ENCODE data around the gene SP140.
"Not testable (repeated sequence)": the region's sequence is repeated elsewhere in the genome, so short reads cannot be mapped to it uniquely, and the experiment has no call there.

Gene SP140

DNA sequence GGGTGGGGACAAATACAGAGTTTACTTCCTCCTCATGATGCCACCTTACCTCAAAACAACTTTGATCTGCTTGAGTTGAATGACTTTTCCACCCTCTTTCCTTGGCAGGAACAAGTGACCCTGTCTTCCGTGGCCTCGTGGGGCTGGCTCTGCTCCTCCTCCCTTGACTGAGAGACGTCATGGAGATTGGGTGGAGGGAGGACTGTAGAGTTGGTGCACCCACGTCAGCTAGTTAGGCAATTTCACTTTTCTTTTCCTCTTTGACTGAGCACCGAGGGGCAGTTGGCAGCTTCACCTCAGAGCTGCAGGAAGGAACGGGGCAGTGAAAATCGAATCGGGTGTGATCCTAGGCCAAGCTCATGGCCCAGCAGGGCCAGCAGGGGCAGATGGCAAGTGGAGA, at the start of gene SP140:
SP140 (plus strand) TSS at position 251 of the 400 bp plus-strand sequence; CDS start at position 360, 109 bp downstream.
- DNase-seq = no peak

DNA sequence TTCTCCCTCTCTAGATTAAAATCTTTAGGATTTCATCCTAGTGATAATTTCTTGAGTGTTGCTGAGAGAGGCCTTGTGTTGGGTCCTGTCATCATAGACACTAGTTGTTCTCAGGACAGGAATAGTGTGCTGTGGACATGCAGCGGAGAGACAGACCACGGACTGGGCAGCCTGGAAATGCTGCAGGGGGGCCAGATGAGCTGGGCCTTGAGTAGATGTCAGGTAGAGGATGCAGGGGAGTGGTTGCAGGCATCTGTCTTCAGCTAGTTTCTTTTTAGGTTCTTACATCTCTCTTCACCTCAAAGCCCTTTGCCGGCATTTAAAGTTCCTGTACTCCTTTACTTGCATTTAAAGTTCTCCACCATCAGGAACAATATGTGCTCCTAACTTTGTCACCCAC, 48.5 kb upstream of the SP140 start:
- no peak for DNase-seq

DNA sequence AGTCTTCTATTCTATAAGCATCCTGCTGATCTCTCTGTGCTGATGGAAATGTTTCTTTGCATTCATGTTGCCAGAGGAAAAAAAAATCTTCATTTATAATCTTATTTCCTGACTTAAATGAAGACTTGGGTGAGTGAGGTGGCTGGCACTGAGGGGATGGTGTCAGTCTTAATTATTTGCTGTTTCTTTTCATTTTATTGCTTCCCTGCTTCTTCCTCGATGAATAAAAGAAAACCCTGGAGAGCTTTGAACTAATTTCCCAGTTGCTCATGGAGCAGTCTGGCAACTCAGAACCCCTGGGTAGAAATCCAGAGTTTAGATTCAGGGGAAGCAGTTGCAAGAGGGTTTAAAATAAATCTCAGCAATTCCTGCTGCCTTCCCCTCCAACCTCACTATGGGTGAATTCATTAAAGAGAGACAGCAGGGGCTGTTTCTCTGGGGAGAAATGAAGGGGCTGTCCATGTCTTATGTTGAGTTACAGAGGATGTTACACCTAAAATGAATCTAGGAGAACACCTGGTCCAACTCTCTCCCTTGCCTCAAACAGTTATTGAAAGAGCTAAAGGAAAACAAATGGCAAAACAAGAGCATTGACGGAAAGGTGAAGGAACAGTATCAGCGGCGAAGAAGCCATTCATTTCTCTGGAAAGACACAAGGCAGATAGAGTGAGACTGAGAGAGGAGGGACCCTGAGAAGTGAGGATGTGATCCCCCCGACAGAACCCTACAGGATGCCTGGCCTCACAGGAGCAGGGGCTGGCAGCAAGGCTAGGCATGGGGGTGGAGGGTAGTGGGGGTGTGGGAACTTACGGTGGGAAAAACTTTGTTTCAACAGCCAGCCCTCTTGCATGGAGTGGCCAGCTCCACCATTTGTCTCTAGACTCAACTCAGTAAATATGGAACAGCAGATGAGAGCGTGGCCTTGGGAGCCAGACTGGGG, 46.7 kb upstream of the SP140 start:
- DNase-seq = no peak

DNA sequence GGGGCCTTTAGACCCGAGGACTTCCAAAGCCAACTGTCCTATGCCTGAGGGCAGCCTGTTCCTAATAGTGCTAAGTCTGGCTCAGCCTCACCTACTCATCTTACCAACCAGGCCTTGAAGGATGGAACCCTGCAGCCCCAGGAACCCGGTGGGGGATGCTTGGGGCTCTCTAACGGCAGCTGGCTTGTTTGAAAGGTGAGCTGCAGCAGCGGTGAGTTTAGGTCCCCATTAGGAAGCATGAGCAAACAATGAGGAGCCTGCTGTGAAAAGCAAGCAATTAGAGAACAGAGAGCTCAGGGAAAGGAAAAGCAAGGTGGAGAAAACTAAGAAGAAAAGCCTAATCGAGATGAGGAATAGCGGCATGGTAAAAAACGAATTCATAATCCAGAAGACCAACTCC, 45.6 kb upstream of the SP140 start:
- no peak for DNase-seq

DNA sequence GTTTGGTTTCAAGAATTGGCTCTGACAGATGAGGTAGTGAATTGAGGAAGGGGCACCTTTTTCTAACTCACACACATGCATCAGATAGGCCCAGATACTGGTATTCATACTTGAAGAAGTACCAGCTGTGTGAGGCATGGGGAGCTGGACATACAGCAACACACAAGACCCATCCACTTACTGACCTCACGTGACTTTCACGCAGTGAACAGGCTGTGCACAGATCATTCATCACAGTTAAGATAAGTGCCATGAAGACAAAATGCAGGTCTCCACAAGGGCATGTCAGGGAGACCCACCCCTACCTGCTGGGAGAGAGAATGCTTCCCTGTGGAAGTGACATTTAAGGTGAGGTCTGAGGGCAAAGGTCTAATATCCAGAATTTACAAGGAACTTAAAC, 44.3 kb upstream of the SP140 start:
- DNase-seq = no peak

DNA sequence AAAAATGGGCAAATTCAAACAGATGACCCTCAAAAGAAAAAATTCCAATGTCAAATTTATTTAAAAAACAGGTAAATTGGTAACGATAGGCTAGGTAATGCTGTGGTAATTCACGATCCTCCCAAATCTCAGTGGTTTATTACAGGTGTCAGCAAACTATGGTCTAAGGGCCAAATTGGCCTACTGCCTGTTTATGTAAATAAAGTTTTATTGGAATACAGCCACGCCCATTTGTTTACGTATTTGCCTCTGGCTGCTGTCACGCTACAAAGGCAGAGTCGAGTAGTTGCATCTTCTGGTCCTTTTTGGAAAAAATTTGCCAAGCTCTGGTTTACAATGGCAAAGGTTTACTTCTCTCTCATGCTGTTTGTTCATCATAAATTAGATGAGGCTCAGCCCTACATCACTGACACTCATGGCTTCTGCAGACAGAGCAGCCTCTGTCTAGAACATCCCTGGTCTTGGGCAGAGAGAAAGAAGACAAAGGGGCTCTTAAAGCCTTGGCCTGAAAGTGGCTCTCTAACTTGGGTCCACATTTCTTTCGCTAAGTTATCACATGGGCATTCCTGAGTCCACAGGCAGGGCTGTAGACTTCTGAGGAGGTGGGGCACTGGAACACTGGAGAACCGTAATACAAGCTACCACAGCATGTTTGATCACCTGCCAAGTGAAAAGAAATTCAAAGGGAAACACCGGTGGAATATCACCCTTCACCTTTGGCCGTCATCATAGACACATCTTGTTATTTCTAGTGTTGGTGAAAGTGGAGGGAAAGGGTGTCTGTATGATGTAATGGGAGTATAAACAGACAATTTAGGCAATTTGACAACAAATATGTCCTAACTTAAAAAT, 40.6 kb upstream of the SP140 start:
- DNase-seq = no peak

DNA sequence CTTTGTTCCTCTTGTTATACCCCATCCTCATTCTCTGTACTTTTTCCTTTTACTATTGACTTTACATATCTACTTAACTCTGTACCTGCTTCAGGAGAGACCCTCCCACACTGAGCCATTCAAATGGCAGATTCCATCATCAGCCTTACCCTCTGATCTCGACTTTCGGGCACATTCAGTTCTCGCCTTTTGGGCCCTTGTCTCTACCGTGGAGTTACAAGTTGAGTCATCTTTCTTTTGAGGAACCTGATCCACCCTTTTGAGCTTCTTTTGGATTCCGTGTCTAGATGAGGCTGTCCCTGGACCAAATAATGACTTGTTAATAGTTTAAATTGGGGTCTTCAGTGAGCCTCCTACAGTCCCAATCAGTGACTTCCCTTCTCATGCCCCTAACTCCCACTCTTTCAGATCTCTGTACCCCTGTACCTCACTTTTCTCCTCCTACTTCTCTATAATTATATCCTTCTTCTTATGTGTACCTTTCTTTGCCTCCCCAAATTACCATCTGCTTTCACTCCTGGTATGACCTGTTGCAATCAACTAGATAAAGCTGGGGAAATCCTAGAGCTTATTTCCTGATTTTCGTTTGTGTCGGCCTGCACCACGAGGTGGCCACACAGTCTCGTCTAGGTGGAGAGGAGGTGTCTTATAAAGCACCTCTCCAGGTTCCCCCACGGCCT, 23.0 kb upstream of the SP140 start:
- DNase-seq = no peak

DNA sequence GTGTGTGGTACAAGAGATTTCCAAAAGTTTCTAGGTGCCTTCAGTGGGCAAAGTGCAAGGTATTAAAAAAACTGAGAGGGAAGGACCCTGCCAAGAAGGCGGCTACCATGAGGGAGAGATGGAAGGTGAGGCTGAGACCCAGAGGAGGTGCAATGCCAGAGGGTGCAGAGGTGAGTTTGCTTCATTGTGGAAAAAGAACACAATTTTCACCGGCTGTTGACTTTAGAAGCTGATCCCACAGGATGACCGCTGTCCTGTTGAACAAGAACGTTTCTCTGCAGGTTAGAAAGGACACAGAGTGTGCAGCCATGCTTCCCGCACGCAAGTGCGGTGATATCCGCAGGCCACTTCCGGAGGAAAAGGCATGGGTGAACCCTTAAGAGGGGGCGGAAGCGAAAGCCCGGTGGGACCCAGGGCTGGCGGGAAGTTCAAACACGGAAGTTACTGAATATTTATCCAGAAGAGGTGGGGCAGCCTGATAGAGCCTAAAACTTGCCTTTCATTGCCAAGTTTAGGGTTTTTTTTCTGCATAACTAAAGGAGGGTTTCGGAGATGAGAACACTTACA, 22.3 kb upstream of the SP140 start:
- DNase-seq = no peak

DNA sequence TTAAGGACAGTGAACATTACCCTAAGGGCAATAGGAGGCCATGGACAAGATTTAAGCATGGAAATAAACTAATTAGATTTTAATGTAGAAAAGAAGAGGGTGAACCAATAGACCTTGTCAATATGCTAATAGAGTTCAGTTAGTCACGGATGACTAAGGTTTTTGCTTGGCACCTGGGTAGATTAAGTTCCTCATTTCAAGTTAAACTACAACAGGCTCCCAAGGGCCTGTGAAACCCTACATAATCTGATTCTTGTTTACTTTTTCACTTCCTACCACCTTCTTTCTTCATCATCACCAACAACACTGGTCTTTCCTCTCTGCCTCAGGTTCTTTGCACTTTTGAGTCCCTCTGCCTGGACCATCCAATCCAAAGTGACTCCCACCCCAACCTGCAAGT, 20.5 kb upstream of the SP140 start:
- DNase-seq = no peak

DNA sequence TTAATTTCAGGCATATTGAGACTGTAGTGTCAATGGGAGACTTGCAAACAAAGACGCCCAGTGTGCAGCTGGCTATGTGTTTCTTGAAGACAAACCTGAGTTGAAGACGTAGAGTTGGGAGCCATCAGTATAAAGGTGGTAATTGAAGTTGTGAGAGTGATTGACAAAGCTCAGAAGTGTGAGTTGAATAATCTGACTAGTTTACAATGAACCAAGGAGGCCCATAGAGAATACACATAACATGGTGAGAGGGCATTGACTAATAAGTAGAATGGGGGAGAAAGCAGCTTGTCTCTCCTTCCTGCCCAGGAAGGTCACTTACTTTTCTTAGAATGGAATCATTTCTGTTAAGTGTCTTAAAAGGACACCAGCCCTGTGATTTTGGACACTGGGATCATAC, 19.8 kb upstream of the SP140 start:
- no peak for DNase-seq

DNA sequence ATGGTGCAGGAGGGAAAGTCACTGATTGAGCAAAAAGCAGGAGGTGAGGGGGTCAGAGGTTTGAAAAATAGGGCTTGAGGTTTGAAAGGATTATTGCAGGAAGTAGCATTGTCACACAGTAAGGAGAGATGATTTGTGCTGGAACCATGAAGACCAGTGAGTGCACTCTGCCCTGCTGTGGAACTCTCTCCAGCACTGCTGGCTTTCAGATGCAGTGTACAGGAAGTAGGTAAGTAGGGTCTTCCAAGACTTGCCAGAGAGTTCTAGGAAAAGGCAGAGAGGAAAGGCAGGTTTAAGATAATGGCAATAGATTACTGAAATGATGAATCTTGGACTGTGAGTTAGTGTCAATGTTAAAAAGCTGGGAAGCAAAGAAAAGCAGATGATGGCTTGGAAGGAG, 17.0 kb upstream of the SP140 start:
- no peak for DNase-seq

DNA sequence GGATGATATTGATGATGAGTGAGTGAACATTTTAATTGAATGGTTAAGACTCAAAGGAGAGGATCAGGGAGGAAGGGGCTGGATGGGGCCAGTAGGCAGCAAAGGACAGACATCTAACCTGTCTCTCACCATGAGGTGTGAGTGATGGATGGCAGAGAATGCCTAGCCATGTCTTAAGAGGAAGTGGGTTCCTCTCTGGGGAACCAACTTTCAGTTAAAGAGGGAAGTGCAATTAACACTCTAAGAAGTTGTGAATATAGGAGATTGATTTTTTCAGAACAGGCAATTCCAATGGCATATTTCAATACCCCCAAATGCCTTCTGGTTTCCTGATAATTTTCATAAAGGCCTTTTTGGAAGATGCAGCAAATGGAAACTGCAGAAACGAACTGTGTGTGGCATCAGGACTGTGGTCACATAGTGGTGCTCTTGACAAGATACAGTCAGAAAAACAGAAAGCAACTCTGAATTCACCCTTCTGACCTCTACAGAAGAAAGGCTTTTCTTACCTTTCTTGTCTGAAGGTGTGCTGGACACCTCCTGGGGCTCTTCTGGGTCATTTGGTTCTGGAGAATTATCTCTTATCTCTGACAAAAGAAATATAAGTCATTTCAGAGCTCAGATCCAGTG, 16.0 kb upstream of the SP140 start:
- no peak for DNase-seq

DNA sequence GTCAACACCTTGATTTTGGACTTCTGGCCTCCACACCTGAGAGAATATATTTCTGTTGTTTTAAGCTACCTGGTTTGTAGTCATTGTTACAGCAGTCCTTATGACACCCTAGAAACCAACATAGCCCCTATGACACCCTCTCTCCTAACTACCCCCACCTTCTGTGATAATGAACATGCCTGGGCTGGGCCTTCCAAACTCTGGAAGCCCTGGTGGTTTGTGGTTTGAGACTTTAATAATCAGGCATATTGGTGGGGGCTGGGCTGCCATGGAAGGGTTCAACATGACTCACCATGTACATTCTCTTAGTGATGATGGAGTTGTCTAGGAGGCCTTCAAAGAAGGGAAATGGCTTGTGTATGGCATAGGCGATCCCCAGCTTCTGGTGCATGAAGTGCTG, 9.0 kb upstream of the SP140 start:
- no peak for DNase-seq

DNA sequence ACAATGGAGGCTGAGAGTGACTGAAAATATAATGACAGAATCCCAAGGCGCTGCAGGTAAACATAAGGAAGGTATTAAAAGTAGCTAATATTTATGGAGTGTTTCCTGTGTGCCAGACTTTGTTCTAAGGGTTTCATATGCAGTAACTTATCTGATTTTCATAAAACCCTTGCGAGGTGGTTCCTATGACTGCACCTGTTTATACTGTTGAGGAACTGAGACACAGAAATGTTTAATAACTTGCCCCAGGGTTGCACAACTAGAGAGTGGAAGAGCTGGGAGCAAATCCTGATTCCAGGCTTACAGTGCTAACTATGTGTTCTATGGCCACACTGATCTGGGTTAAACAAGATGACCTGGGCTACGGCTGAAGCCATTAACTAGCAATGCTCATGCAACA, 8.1 kb upstream of the SP140 start:
- no peak for DNase-seq

DNA sequence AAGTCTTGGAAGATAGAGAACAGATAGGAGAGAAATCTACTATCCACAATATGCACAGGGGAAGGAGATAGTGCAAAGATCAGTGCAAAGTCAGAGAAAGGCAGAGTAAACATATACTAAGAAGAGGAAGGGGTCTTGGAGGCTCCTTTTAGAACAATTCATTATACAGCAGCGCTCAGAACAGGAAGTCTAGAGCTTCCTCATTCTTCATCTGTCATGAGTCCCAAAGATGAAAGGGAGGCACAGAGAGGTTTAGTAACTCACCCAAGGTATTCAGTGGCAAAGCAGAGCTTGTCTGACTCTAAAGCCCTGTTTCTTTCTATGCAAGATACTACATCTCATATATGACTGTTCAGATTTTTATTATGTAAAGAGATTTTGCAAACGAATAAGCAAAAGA, 7.1 kb upstream of the SP140 start:
- no peak for DNase-seq

DNA sequence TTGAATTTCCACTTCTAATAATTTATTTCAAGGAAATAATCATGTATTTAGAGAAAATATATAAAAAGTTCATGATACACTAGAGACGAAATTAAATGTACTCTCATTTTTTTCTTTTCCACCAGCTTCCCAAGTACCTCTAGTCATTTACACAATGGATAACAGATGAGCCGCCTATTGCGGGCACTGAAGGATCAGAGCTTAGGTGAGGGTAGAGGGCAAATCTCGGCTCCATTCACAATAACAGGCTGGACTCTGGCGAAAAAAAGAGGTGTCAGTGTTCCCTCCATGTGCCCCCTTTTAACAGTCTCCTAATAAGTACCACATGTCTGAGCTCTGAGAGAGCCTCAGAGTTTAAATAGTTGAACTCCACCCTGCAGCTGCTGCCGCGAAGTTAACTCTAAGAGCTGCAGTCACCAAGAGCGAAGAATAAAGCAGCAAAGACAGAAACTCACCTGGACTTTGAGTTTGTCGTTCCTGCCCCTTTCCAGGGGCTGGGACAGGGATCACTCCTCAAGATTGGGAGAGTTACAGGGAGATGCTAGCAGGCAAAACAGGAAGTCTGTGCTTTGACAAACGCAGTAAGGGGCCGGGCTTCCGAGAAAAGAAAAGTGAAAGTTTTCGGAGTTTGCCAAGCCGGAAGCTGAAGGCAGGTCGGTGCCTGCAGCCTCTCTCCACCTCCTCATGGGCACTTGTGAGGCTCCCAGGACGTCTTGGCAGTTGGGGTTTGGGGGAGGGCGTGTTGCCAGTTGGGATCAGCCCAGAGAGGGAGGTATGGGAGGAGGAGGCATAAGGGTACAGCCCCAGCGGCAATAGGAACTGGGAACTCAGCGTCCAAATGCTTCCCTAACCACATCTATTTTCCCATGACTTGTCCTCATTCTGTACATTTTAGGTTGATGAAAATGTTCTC, 5.9 kb upstream of the SP140 start, which contains the start of gene SP110:
SP110 (minus strand) TSS at position 566 of the 913 bp plus-strand sequence. CDS start 3,057 bp downstream, outside the sequence.
- DNase-seq = no peak

DNA sequence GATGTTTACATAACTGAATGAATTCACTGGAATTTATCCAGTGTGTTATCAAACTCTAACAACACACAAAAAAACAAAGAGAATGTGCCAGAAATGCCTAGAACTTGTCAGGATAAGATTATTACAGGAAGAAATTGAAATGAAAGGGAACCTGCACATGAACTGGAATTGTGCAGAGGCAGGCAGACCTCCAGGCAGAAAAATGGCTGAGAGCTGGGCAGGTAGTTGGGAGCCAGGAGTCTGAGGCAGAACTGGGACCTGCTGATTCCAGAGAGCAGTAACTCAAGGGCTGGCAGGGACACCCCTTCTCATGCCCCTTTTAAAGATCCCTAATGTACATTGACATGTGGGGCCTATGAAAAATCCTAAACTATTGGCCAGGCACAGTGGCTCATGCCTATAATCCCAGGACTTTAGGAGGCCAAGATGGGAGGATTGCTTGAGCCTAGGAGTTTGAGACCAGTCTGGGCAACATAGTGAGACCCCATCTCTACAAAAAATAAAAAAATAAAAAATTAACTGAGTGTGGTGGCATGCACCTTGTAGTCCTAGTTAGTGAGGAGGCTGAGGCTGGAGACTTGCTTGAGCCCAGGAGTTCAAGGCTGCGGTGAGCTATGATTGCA, 5.1 kb upstream of the SP140 start:
- DNase-seq = no peak

DNA sequence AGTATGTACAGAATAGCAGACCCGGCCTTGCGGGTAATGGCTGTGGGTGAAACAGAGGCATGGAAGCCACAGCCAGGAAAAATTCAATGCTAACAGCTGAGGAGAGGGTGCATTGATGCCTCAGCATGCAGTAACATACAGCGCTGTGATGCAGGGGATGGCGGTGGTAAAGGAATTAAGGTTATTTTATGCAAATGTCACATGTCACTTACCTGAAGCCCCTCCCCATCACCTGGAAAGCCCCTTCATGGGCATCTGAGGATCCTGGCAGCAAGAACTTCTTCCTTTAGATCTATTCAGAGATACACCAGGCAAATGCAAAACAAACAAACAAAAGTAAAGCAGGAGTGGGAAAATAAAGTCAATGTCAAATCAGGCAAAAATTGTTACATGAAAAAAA, 4.0 kb upstream of the SP140 start:
- DNase-seq = no peak

DNA sequence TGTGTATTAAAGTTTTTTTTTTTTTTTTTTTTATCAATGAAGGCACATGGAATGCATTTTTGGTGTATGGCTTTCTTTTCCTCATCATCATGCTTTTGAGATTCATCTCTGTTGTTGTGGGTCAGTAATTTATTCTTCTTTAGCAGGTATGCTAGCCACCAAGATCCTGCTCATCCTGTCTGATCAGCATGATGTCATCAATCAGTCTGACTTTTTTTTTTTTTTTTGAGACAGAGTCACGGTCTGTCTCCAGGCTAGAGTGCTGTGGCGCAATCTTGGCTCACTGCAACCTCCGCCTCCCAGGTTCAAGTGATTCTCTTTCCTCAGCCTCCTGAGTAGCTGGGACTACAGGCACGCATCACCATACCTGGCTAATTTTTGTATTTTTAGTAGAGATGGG, 2.7 kb upstream of the SP140 start:
- not testable (repeated sequence) for DNase-seq

DNA sequence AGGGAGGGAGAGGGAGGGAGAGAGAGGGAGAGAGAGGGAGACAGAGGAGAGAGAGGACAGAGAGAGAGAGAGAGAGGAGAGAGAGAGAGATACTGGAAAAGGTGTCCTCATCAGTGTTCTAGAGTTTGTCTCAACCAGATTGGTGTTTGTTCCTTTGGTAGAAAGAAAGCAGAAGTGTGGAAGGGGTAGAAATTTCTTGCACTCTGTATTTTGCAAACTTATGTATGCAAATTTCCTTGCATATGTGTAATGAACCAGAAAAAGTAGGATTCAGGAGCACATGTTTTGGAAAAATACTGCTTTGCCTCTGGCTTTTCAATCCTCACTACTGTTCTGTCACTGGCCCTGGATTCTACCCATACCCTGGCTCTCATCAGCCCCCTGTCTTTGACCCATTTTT, 1.1 kb upstream of the SP140 start:
- DNase-seq = no peak

DNA sequence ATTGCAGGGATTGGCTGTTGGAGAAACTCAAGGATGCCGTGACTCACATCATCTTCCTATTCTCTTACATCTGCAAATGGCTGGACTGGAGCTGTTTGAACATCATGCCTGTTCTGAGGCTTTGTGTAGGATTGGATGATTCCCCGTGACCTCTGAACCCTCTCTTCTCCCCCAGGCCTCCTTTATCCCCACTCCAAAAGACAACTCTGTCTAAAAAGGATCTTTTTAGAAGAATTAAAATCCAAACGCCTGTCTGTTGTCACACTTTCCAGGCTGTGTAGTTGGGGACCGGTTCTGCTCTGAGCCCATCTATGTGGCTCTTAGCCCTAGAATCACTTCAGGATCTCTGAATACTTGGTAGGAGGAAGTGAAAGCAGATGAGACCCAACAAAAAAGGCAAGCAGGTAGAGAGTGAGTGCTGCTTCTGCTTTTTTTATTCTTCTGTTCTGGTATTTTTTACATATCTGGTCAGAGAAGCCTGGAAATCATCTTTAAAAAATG, 565 bp downstream of the SP140 start:
- no peak for DNase-seq
